ENCODE data around the gene CORO1C. TPM values are rescaled to one million over a fixed set of nuclear protein-coding genes. Genes with fewer than 3 reads are reported as not detected.

Gene CORO1C
- total RNA-seq, 4 donors from 2014 or later = 221 to 441 (median 315) TPM

GRCh38 chr12:108693751-108694150, 37.6 kb downstream of the CORO1C start:
- H3K27me3 ChIP-seq = no peaks in the 10 kb centered on the region
- H3K36me3 ChIP-seq = peaks cover 0 to 12% (median 6%) of the 10 kb centered on the region in 4 donors
- H3K4me3 ChIP-seq = no peak overlapping the region
- no peak for TF ChIP-seq POLR2A (IDR thresholded peaks at IDR 0.05; ENCODE audit: low read depth)
- no peak for TF ChIP-seq POLR2AphosphoS5 (IDR thresholded peaks at IDR 0.05)
- no peak for TF ChIP-seq CTCF (IDR thresholded peaks at IDR 0.05)
- TF ChIP-seq EP300 (IDR thresholded peaks at IDR 0.05) = no peak
- H3K9me3 ChIP-seq = no peaks in the 10 kb centered on the region
- intact Hi-C loops (cut with DNase I) = loop anchor here (5.0 kb wide), 1 partner anchor 39 kb away; the partner anchor contains the start of gene CORO1C
- WGBS = 74% methylated on average over 6 of the region's 6 CpGs
- H3K4me1 ChIP-seq = peaks cover 78 to 100% (median 97%) of the 10 kb centered on the region in 4 donors
- H3K27ac ChIP-seq (replicated peaks in 1 of 4) = peak overlapping the region; percentile 94 to 95 (median 94)
- peak; percentile 68 for DNase-seq (ENCODE audit: extremely low spot score)

GRCh38 chr12:108693186-108693730, 38.1 kb downstream of the CORO1C start:
- Histone ChIP-seq H3K9me3 (no peaks in the 10 kb centered on the region), H3K27ac (replicated peaks in 1 of 4) (peak overlapping the region; percentile 94 to 95 (median 94)), H3K27me3 (no peaks in the 10 kb centered on the region), H3K4me3 (no peak overlapping the region), H3K36me3 (peaks cover 0 to 7% (median 3%) of the 10 kb centered on the region in 4 donors), H3K4me1 (peaks cover 81 to 100% (median 97%) of the 10 kb centered on the region in 4 donors)
- intact Hi-C loops (cut with DNase I) = loop anchor here (5.0 kb wide), 1 partner anchor 39 kb away; the partner anchor contains the start of gene CORO1C
- 61% methylated on average over 6 of the region's 6 CpGs for WGBS
- peak; percentile 8 for DNase-seq (ENCODE audit: extremely low spot score)
- TF ChIP-seq EP300 (IDR thresholded peaks at IDR 0.05) (no peak), POLR2A (IDR thresholded peaks at IDR 0.05; ENCODE audit: low read depth) (no peak), POLR2AphosphoS5 (IDR thresholded peaks at IDR 0.05) (no peak), CTCF (IDR thresholded peaks at IDR 0.05) (no peak)

- TF ChIP-seq CTCF (IDR thresholded peaks at IDR 0.05) = no peak
- TF ChIP-seq POLR2AphosphoS5 (IDR thresholded peaks at IDR 0.05) = peak in 1 of 2 donors; percentile 3
- TF ChIP-seq POLR2A (IDR thresholded peaks at IDR 0.05; ENCODE audit: low read depth) = no peak
- peaks cover 78 to 100% (median 97%) of the 10 kb centered on the region in 4 donors for H3K4me1 ChIP-seq
- intact Hi-C loops (cut with DNase I) = loop anchor here (5.0 kb wide), 1 partner anchor 40 kb away; the partner anchor contains the start of gene CORO1C
- H3K36me3 ChIP-seq = no peaks in the 10 kb centered on the region
- DNase-seq (ENCODE audit: extremely low spot score) = no peak
- 13% methylated on average over 8 of the region's 9 CpGs for WGBS
- H3K4me3 ChIP-seq = peak overlapping the region; percentile 27 to 45 (median 36)
- H3K9me3 ChIP-seq = no peaks in the 10 kb centered on the region
- H3K27ac ChIP-seq (replicated peaks in 1 of 4) = peak overlapping the region; percentile 94 to 95 (median 94)
- no peaks in the 10 kb centered on the region for H3K27me3 ChIP-seq
Measured at GRCh38 chr12:108691998-108692808, 39.1 kb downstream of the CORO1C start.

GRCh38 chr12:108691175-108691997, 39.9 kb downstream of the CORO1C start:
- peak in 2 of 3 experiments; percentile 41 to 71 for TF ChIP-seq CTCF (IDR thresholded peaks at IDR 0.05)
- TF ChIP-seq POLR2AphosphoS5 (IDR thresholded peaks at IDR 0.05) = peak; percentile 89 to 95
- peak; percentile 64 for TF ChIP-seq EP300 (IDR thresholded peaks at IDR 0.05)
- peak; percentile 8 for TF ChIP-seq POLR2A (IDR thresholded peaks at IDR 0.05; ENCODE audit: low read depth)
- H3K27me3 ChIP-seq = no peaks in the 10 kb centered on the region
- peak overlapping the region; percentile 94 to 95 (median 94) for H3K27ac ChIP-seq (replicated peaks in 1 of 4)
- peak overlapping the region; percentile 27 to 45 (median 36) for H3K4me3 ChIP-seq
- DNase-seq (ENCODE audit: extremely low spot score) = peak; percentile 99
- intact Hi-C loops (cut with DNase I) = loop anchor here (5.0 kb wide), 1 partner anchor 41 kb away; the partner anchor contains the start of gene CORO1C
- H3K36me3 ChIP-seq = no peaks in the 10 kb centered on the region
- no peaks in the 10 kb centered on the region for H3K9me3 ChIP-seq
- H3K4me1 ChIP-seq = peaks cover 75 to 100% (median 97%) of the 10 kb centered on the region in 4 donors
- 3% methylated on average over 11 of the region's 13 CpGs for WGBS
